LNCaP clone FGC (cell line): ENCODE results near the gene BFSP1.

Experiments
- DNase-seq: peaks from one replicate; pipeline ENCODE4 v3.0.0-alpha.2; 2011; ENCODE audit warnings: low read depth
- H3K4me3 ChIP-seq: 2 replicates; pipeline ENCODE4 v1.5.1; 2011; ENCODE audit warnings: mild to moderate bottlenecking, low read depth, low read length, control low read depth
- CTCF ChIP-seq: IDR thresholded peaks from 2 replicates; pipeline ENCODE4 v1.5.1; 2012; ENCODE audit warnings: mild to moderate bottlenecking; ENCODE audit not compliant: control insufficient read depth, insufficient read depth; ENCODE audit errors: extremely low read depth

The BFSP1 gene

GRCh38 chr20:17461941-17462340 is 69.2 kb downstream of the BFSP1 start:
- TF ChIP-seq CTCF, result no peak
- no peak for DNase-seq
- H3K4me3 ChIP-seq, result no peak overlapping the region

- no peak for TF ChIP-seq CTCF
- DNase-seq, result no peak
- H3K4me3 ChIP-seq, result no peak overlapping the region
Observed at GRCh38 chr20:17460119-17460518, 71.1 kb downstream of the BFSP1 start.

DNA sequence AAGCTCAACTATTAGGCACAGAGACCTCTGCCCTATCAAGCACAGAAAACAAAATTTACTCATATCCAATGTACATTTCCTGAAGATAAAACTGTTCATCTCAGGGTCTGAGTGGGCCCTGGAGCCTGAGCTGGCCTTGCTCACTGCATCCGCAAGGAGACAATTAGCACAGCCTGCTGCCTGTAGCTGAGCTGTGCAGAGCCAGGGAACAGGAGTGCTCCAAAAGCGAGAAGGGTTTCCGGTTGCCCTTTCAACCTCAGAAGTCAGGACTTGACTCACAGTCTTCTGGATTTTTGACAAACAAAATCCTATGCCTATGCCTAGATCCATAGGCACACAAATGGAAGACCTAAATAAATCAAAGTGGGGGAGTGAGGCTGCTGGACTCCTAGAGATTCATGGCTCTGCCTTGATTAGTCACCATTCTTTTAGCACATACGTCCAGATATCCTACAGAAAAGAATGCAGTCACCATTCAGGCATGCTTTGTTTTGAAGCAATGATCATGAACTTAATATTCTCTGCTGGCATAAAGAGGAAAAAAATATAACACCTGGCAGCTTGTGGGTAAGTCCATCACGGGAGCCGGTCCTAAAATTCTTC is 73.5 kb downstream of the BFSP1 start:
- no peak overlapping the region for H3K4me3 ChIP-seq
- DNase-seq, result no peak
- TF ChIP-seq CTCF, result no peak

DNA sequence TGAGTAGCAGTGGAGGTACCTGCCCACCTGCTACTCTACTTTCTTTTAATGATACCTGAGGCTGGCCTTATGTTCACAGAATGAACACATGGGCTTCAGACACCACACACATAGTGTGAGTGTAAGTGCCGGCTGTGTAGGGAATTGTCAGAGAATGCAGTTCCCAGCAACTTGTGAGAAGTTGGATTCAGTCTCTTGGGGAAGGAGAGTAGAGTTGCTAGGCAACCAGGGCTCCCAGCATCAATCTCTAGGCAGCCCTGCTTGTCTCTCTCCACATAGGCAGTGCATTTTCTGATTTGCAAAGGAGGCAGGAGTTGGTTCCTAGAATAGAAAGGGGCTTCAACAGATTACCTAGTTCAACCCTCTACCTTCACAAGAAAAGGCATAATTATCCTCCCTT is 74.1 kb downstream of the BFSP1 start:
- no peak for DNase-seq
- no peak overlapping the region for H3K4me3 ChIP-seq
- no peak for TF ChIP-seq CTCF

- TF ChIP-seq CTCF, result no peak
- DNase-seq, result no peak
Observed at GRCh38 chr20:17456279-17456678, 74.9 kb downstream of the BFSP1 start.

GRCh38 chr20:17453592-17453991 is 77.6 kb downstream of the BFSP1 start:
- TF ChIP-seq CTCF, result no peak
- no peak overlapping the region for H3K4me3 ChIP-seq
- no peak for DNase-seq

More at GRCh38 chr20:17456279-17456678, 74.9 kb downstream of the BFSP1 start:
- no peak overlapping the region for H3K4me3 ChIP-seq

DNA sequence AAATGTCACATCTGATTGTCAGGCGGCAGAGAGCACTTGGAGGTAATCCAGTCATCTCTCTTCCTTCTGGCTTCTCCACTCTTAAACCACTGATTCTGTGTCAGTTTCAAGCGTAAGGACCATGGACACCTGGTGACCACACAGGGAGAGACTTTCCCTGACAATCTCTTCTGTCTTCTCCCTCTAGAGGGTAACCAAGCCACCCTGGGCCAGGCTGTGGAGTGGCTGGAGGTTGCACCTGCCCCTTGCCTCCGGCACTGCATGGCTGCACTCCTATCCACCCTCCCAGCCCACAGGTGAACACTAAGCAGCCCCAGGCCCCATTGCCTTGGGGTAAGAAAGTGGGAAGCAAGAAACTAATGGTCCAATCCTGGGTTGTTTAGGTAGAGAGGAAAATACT is 78.7 kb downstream of the BFSP1 start:
- no peak overlapping the region for H3K4me3 ChIP-seq
- no peak for TF ChIP-seq CTCF
- DNase-seq, result no peak
